IMR-90 (cell line): ENCODE results near the gene DSCAML1.

Experiments
- BHLHE40 ChIP-seq: fragments of 150-350 bp; IDR thresholded peaks from 2 replicates; pipeline ENCODE4 v1.6.1; 2016; ENCODE audit warnings: mild to moderate bottlenecking, low read depth, low read length
- MAFK ChIP-seq: IDR thresholded peaks from 2 replicates; pipeline ENCODE4 v1.6.1; 2012; ENCODE audit warnings: low read depth, low read length, improper control_type of control experiment
- MXI1 ChIP-seq: IDR thresholded peaks from 2 replicates; pipeline ENCODE4 v1.6.1; 2012; ENCODE audit warnings: low read depth, mild to moderate bottlenecking, low read length, moderate library complexity, borderline replicate concordance
- POLR2A ChIP-seq: IDR thresholded peaks from 2 replicates; pipeline ENCODE4 v1.6.1; 2012; ENCODE audit warnings: mild to moderate bottlenecking, low read depth, low read length
- RAD21 ChIP-seq: IDR thresholded peaks from 2 replicates; pipeline ENCODE4 v1.6.1; 2012; ENCODE audit warnings: low read length, improper control_type of control experiment
- RCOR1 ChIP-seq: IDR thresholded peaks from 2 replicates; pipeline ENCODE4 v1.6.1; 2012; ENCODE audit warnings: mild to moderate bottlenecking, low read length, improper control_type of control experiment; ENCODE audit not compliant: insufficient replicate concordance
- RFX5 ChIP-seq: IDR thresholded peaks from 2 replicates; pipeline ENCODE4 v1.8.0; 2012; ENCODE audit warnings: low read depth, mild to moderate bottlenecking, low read length, moderate library complexity
- SMC3 ChIP-seq: fragments of 150-350 bp; IDR thresholded peaks from 2 replicates; pipeline ENCODE4 v1.6.1; 2016; ENCODE audit warnings: low read depth, mild to moderate bottlenecking, antibody characterized with exemption, low read length, moderate library complexity
- TF ChIP-seq, protein P1 (sequence below): conservative IDR thresholded peaks from 2 replicates; pipeline ENCODE4 v1.5.1; 2012; ENCODE audit warnings: mild to moderate bottlenecking, low read depth, low read length, improper control_type of control experiment
- TF ChIP-seq, protein P2 (sequence below): fragments of 150-350 bp; IDR thresholded peaks from 2 replicates; pipeline ENCODE4 v1.6.1; 2017; ENCODE audit warnings: mild to moderate bottlenecking, antibody characterized with exemption, low read length, low read depth
- TF ChIP-seq, protein P3 (sequence below): fragments of 150-350 bp; IDR thresholded peaks from 2 replicates; pipeline ENCODE4 v1.6.1; 2016; ENCODE audit warnings: low read depth, mild to moderate bottlenecking, low read length, moderate library complexity, borderline replicate concordance

DNA sequence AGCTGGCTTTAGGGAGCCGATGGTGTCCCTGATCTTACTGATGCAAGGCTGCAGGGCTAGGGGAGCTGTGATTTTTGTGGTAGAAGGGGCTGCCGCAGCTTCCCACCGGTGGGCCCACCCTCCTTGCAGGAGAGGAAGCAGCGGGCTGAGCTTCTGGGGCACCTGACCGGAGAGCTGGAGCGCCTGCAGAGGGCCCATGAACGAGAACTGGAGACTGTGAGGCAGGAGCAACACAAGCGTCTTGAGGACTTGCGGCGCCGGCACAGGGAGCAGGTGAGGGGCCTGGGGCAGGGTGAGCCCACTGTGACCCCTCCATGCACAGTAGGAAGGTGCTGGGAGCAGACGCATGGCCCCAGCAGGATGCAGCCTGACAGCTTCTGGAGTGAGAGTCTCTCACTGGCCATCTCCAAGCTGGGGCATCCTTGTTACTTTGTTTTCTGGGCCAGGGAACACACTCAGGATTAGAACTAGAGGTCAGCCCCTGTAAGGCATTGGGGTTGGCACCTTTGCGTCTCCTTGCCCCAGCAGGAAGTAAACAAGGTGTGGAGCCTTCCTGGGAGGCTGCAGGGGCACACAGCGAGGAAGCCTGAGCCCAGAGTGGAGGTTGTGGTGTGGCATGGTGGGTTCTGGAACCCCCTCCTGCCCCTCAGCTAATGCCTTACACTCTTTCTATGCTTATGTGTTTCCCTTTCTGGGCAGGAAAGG is 402.6 kb downstream of the DSCAML1 start:
- TF ChIP-seq, protein P1, sequence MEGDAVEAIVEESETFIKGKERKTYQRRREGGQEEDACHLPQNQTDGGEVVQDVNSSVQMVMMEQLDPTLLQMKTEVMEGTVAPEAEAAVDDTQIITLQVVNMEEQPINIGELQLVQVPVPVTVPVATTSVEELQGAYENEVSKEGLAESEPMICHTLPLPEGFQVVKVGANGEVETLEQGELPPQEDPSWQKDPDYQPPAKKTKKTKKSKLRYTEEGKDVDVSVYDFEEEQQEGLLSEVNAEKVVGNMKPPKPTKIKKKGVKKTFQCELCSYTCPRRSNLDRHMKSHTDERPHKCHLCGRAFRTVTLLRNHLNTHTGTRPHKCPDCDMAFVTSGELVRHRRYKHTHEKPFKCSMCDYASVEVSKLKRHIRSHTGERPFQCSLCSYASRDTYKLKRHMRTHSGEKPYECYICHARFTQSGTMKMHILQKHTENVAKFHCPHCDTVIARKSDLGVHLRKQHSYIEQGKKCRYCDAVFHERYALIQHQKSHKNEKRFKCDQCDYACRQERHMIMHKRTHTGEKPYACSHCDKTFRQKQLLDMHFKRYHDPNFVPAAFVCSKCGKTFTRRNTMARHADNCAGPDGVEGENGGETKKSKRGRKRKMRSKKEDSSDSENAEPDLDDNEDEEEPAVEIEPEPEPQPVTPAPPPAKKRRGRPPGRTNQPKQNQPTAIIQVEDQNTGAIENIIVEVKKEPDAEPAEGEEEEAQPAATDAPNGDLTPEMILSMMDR = no peak
- TF ChIP-seq POLR2A (no peak), BHLHE40 (no peak), MXI1 (no peak), MAFK (no peak), RFX5 (no peak), RAD21 (no peak), SMC3 (no peak), RCOR1 (no peak)
- TF ChIP-seq, protein P2, sequence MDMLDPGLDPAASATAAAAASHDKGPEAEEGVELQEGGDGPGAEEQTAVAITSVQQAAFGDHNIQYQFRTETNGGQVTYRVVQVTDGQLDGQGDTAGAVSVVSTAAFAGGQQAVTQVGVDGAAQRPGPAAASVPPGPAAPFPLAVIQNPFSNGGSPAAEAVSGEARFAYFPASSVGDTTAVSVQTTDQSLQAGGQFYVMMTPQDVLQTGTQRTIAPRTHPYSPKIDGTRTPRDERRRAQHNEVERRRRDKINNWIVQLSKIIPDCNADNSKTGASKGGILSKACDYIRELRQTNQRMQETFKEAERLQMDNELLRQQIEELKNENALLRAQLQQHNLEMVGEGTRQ = no peak
- TF ChIP-seq, protein P3, sequence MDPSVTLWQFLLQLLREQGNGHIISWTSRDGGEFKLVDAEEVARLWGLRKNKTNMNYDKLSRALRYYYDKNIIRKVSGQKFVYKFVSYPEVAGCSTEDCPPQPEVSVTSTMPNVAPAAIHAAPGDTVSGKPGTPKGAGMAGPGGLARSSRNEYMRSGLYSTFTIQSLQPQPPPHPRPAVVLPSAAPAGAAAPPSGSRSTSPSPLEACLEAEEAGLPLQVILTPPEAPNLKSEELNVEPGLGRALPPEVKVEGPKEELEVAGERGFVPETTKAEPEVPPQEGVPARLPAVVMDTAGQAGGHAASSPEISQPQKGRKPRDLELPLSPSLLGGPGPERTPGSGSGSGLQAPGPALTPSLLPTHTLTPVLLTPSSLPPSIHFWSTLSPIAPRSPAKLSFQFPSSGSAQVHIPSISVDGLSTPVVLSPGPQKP = no peak
